GM12878 (cell line): ENCODE results near the gene RBBP8NL. TPM values are rescaled to one million over a fixed set of nuclear protein-coding genes. Genes with fewer than 3 reads are reported as not detected.

Experiments used
- ATAC-seq: fragments of 200-7000 bp; cut with Tn5 transposase; 3 replicates; pipeline ENCODE4 v1.9.1; 2020; ENCODE audit warnings: mild to moderate bottlenecking, moderate library complexity
- BruUV-seq: library from RNA; stranded (reverse); fragments of 400-500 nt; replicated peaks from 2 replicates; lab custom pipeline; 2021; lab: Mats Ljungman, UMichigan
- CTCF ChIA-PET: fragments of 300-600 bp; sonication (Branson Sonifier 250); formaldehyde crosslinking; extraction: SDS; loops from one replicate; lab custom pipeline; 2021; ENCODE audit warnings: inconsistent platforms; lab: Yijun Ruan, JAX
- POLR2A ChIA-PET: fragments of 350-600 bp; formaldehyde crosslinking; extraction: SDS; loops from one replicate; lab custom pipeline; 2021; ENCODE audit warnings: inconsistent platforms; lab: Charles Lee
- RAD21 ChIA-PET: fragments of 300-600 bp; sonication (Branson Sonifier 250); formaldehyde crosslinking; loops from one replicate; lab custom pipeline; 2023; ENCODE audit warnings: antibody characterized with exemption; ENCODE audit not compliant: unreplicated experiment; lab: Charles Lee
- SMC1A ChIA-PET: fragments of 300-600 bp; sonication (Branson Sonifier 250); formaldehyde crosslinking; loops from one replicate; lab custom pipeline; 2023; ENCODE audit not compliant: unreplicated experiment, uncharacterized antibody; lab: Charles Lee
- DNase-seq: peaks from one replicate; pipeline ENCODE4 v3.0.0-alpha.2; 2011; ENCODE audit warnings: low read depth, low spot score
- FAIRE-seq: peaks from 3 replicates; lab custom pipeline; 2011; peaks lifted over from hg19 to GRCh38; lab: Jason Lieb, UNC
- H2AFZ ChIP-seq: 2 replicates; pipeline ENCODE4 v1.6.0; 2011; ENCODE audit warnings: low read depth, low read length, control low read depth; ENCODE audit not compliant: control insufficient read depth
- H3K27ac ChIP-seq: 2 replicates; pipeline ENCODE4 v1.5.1; 2011; ENCODE audit warnings: control low read depth; ENCODE audit not compliant: control insufficient read depth, insufficient read depth
- H3K27me3 ChIP-seq, 2 experiments: replicated peaks in 1 of 2; 2 replicates each; pipeline versions ENCODE4 v1.6.0 to v1.6.1; 2011; ENCODE audit warnings: low read length in 1 of 2; ENCODE audit not compliant: control insufficient read depth in 2 of 2, insufficient read depth in 2 of 2
- H3K36me3 ChIP-seq, 2 experiments: 2 replicates each; pipeline ENCODE4 v1.5.1; 2011; ENCODE audit warnings: low read length in 1 of 2; ENCODE audit not compliant: control insufficient read depth in 2 of 2, insufficient read depth in 2 of 2
- H3K4me1 ChIP-seq: 2 replicates; pipeline ENCODE4 v1.6.1; 2011; ENCODE audit warnings: mild to moderate bottlenecking, low read length, moderate library complexity, mixed read lengths; ENCODE audit not compliant: control insufficient read depth, insufficient read depth
- H3K4me2 ChIP-seq: 2 replicates; pipeline ENCODE4 v1.6.0; 2011; ENCODE audit warnings: control low read depth; ENCODE audit not compliant: control insufficient read depth, insufficient read depth
- H3K4me3 ChIP-seq: fragments of 200-600 bp; sonication (generic); 2 replicates; pipeline ENCODE4 v1.5.1; 2016
- H3K79me2 ChIP-seq: 2 replicates; pipeline ENCODE4 v1.6.0; 2011; ENCODE audit warnings: low read length; ENCODE audit not compliant: control insufficient read depth, insufficient read depth
- H3K9ac ChIP-seq: 2 replicates; pipeline ENCODE4 v1.8.0; 2011; ENCODE audit warnings: low read length, control low read depth, mixed read lengths; ENCODE audit not compliant: control insufficient read depth, insufficient read depth
- H3K9me3 ChIP-seq: replicated peaks from 3 replicates; pipeline ENCODE4 v1.5.1; 2011; ENCODE audit warnings: mild to moderate bottlenecking, low read length; ENCODE audit not compliant: control insufficient read depth, insufficient read depth
- H4K20me1 ChIP-seq: 2 replicates; pipeline ENCODE4 v1.6.0; 2011; ENCODE audit not compliant: control insufficient read depth, insufficient read depth
- ETV6 ChIP-seq, 2 experiments: fragments of 450-650 bp in 1 of 2; IDR thresholded peaks in 1 of 2; conservative IDR thresholded peaks in 1 of 2; 2 replicates each; pipeline ENCODE4 v1.6.1; 2014; ENCODE audit warnings: antibody characterized with exemption in 1 of 2, borderline replicate concordance in 1 of 2, low read depth in 1 of 2, mild to moderate bottlenecking in 1 of 2, moderate library complexity in 1 of 2
- NR2C2 ChIP-seq: IDR thresholded peaks from 2 replicates; pipeline ENCODE4 v1.6.1; 2011; ENCODE audit warnings: borderline replicate concordance, low read depth; ENCODE audit not compliant: control insufficient read depth, insufficient read length
- SPI1 ChIP-seq: IDR thresholded peaks from 2 replicates; pipeline ENCODE4 v1.6.1; 2011; ENCODE audit warnings: low read depth, mild to moderate bottlenecking, low read length, moderate library complexity, borderline replicate concordance; ENCODE audit not compliant: insufficient read depth
- SREBF2 ChIP-seq: IDR thresholded peaks from 2 replicates; pipeline ENCODE4 v1.6.1; 2012; ENCODE audit warnings: mild to moderate bottlenecking, low read length
- ZBTB11 ChIP-seq: fragments of 450-650 bp; formaldehyde crosslinking; IDR thresholded peaks from 2 replicates; pipeline ENCODE4 v1.5.0; 2022; ENCODE audit warnings: mild to moderate bottlenecking, missing genetic modification characterization
- WGBS: methylation state at CpG from one replicate; pipeline ENCODE4 v1.1.6; 2016; ENCODE audit warnings: low lambda C conversion rate; ENCODE audit not compliant: insufficient replicate concordance, insufficient coverage; ENCODE audit errors: missing lambda C conversion rate; 5-methylcytosine and 5-hydroxymethylcytosine counted together
- in situ Hi-C: fragments of 300-500 bp; cut with MboI; formaldehyde crosslinking; loops from 9 replicates; pipeline ENCODE4 v1.14.3; 2018; ENCODE audit warnings: mixed read lengths
- intact Hi-C: fragments of 100-400 bp; cut with micrococcal nuclease; formaldehyde crosslinking; loops from one replicate; pipeline ENCODE4 v1.14.2; 2022; ENCODE audit not compliant: unreplicated experiment
- polyA plus RNA-seq, 11 experiments: library from polyadenylated mRNA; depleted of rRNA in 4 of 11; unstranded in 6 of 11; stranded (reverse) in 5 of 11; fragments of >200 nt; fragmentation: Nextera tagmentation in 4 of 11; fragmentation: Illumina TruSeq in 1 of 11; extraction: Ambion mirVana in 4 of 11; extraction: Trizol in 1 of 11; gene quantifications; 1 replicate in 1 of 11; 2 replicates in 10 of 11; pipeline versions ENCODE4 v1.2.1 to v1.2.3, GENCODE V29; 2011 to 2016; ENCODE audit warnings: inconsistent platforms in 2 of 11, missing spikeins in 2 of 11, low read depth in 1 of 11
- total RNA-seq, 4 experiments: library from RNA; depleted of rRNA in 3 of 4; stranded (reverse); fragments of >200 nt in 3 of 4; fragmentation: Illumina TruSeq in 1 of 4; extraction: Trizol in 1 of 4; gene quantifications; 2 replicates each; pipeline versions ENCODE4 v1.2.1 to v1.2.3, GENCODE V29; 2013 to 2021

Gene RBBP8NL
- total and polyA plus RNA-seq, 10 of the 15 experiments (the other 5 are each of a cell fraction or from before 2014, with no cell fraction given): not detected

GRCh38 chr20:62400541-62400940 is 26.8 kb downstream of the RBBP8NL start:
- ATAC-seq (no peak), FAIRE-seq (no peak)
- SMC1A ChIA-PET: no interaction called here

GRCh38 chr20:62400021-62400420 is 27.3 kb downstream of the RBBP8NL start:
- Histone ChIP-seq H3K27ac (no peak overlapping the region), H3K79me2 (peaks cover 2% of the 10 kb centered on the region), H3K4me2 (no peak overlapping the region), H4K20me1 (no peaks in the 10 kb centered on the region; the same call in 1 of the 2 replicates), H2AFZ (no peak overlapping the region), H3K4me3 (no peak overlapping the region), H3K9me3 (no peaks in the 10 kb centered on the region; the same call in 2 of the 3 replicates), H3K27me3 (no peaks in the 10 kb centered on the region), H3K9ac (no peak overlapping the region), H3K36me3 (peaks cover 0 to 5% of the 10 kb centered on the region in 2 experiments; a peak in 2 of 4 replicates), H3K4me1 (no peaks in the 10 kb centered on the region)
- ChIA-PET RAD21 (no interaction called here), SMC1A (interaction anchor here (1.0 kb wide), 1 partner anchor 99 kb away, joined by 3 read pairs; no protein-coding TSS in a partner anchor), CTCF (interaction anchor here (0.7 to 1.5 kb wide), 2 partner anchors 10 to 99 kb away, joined by 3 to 5 read pairs; no protein-coding TSS in a partner anchor), POLR2A (no interaction called here)
- no peak; the same call in 2 of the 3 replicates for ATAC-seq
- DNase-seq: no peak
- in situ Hi-C loops: no loop called here
- 76% methylated on average over 6 of the region's 7 CpGs for WGBS
- FAIRE-seq: no peak
- BruUV-seq: no TSS peak
- intact Hi-C loops: no loop called here
- TF ChIP-seq ZBTB11 (CRISPR knock-in tag) (no peak), NR2C2 (no peak)

More at GRCh38 chr20:62400541-62400940, 26.8 kb downstream of the RBBP8NL start:
- H2AFZ ChIP-seq: no peak overlapping the region
- 55% methylated on average over 10 of the region's 10 CpGs for WGBS
- H4K20me1 ChIP-seq: no peaks in the 10 kb centered on the region; the same call in 1 of the 2 replicates
- H3K27me3 ChIP-seq: no peaks in the 10 kb centered on the region
- H3K27ac ChIP-seq: no peak overlapping the region
- no peak for TF ChIP-seq SPI1
- no peak for TF ChIP-seq SREBF2
- no peak for TF ChIP-seq ETV6 (conservative IDR thresholded peaks at IDR 0.05 in 1 of 2, IDR thresholded peaks at IDR 0.05 in 1 of 2; ENCODE audit: borderline replicate concordance in 1 of 2, low read depth in 1 of 2)
- ChIA-PET CTCF (no interaction called here), POLR2A (no interaction called here), RAD21 (no interaction called here)
- H3K9me3 ChIP-seq: no peaks in the 10 kb centered on the region; the same call in 2 of the 3 replicates
- peaks cover 0 to 5% of the 10 kb centered on the region in 2 experiments; a peak in 2 of 4 replicates for H3K36me3 ChIP-seq
- DNase-seq: no peak
- H3K4me3 ChIP-seq: no peak overlapping the region
- H3K4me1 ChIP-seq: no peaks in the 10 kb centered on the region
- H3K9ac ChIP-seq: no peak overlapping the region
- BruUV-seq: no TSS peak
- H3K4me2 ChIP-seq: no peak overlapping the region
- H3K79me2 ChIP-seq: peaks cover 2% of the 10 kb centered on the region
- in situ Hi-C loops (no loop called here), intact Hi-C loops (no loop called here)
